Liver (tissue), 9 donors: ENCODE measurements around the gene HDLBP. TPM values are rescaled to one million over a fixed set of nuclear protein-coding genes. Genes with fewer than 3 reads are reported as not detected.

Experiments
- DNase-seq: peaks from one replicate; pipeline ENCODE4 v3.0.0-alpha.2; 2017; ENCODE audit warnings: low spot score
- H3K27ac ChIP-seq, 2 donors: one replicate each; pipeline ENCODE4 v1.7.0; 2013; ENCODE audit warnings: inconsistent platforms in 2 of 2, low read length in 2 of 2, control low read depth in 1 of 2, low read depth in 1 of 2, mild to moderate bottlenecking in 1 of 2
- H3K27me3 ChIP-seq, 4 donors: one replicate each; pipeline versions ENCODE4 v1.6.1 to v1.7.0; 2013; ENCODE audit warnings: low read length in 3 of 4, inconsistent platforms in 1 of 4, mild to moderate bottlenecking in 1 of 4, moderate library complexity in 1 of 4; ENCODE audit not compliant: control insufficient read depth in 4 of 4, insufficient read depth in 4 of 4
- H3K36me3 ChIP-seq, 4 donors: one replicate each; pipeline versions ENCODE4 v1.6.1 to v1.7.0; 2013; ENCODE audit warnings: low read length in 3 of 4, mild to moderate bottlenecking in 3 of 4, low read depth in 1 of 4, moderate library complexity in 1 of 4; ENCODE audit not compliant: control insufficient read depth in 4 of 4, insufficient read depth in 3 of 4
- H3K4me1 ChIP-seq, 4 donors: one replicate each; pipeline versions ENCODE4 v1.6.1 to v1.7.0; 2013; ENCODE audit warnings: low read length in 3 of 4, mild to moderate bottlenecking in 3 of 4, moderate library complexity in 1 of 4; ENCODE audit not compliant: control insufficient read depth in 4 of 4, insufficient read depth in 4 of 4
- H3K4me3 ChIP-seq, 3 donors: one replicate each; pipeline versions ENCODE4 v1.6.1 to v1.7.0; 2013; ENCODE audit warnings: low read length in 3 of 3, control low read depth in 1 of 3, low read depth in 1 of 3, mild to moderate bottlenecking in 1 of 3
- H3K9ac ChIP-seq, 2 donors: one replicate each; pipeline ENCODE4 v1.7.0; 2013; ENCODE audit warnings: low read length in 2 of 2, mild to moderate bottlenecking in 2 of 2, moderate library complexity in 2 of 2, control low read depth in 1 of 2, low read depth in 1 of 2
- H3K9me3 ChIP-seq, 4 donors: one replicate each; pipeline versions ENCODE4 v1.6.1 to v1.7.0; 2013; ENCODE audit warnings: low read length in 3 of 4; ENCODE audit not compliant: control insufficient read depth in 4 of 4
- ATF3 ChIP-seq: IDR thresholded peaks from 2 replicates; pipeline ENCODE4 v1.6.1; 2016; ENCODE audit warnings: antibody characterized with exemption
- CTCF ChIP-seq: fragments of 150-350 bp; IDR thresholded peaks from 2 replicates; pipeline ENCODE4 v1.5.1; 2017; ENCODE audit warnings: improper control_type of control experiment, low read depth, low read length; ENCODE audit not compliant: missing input control
- EGR1 ChIP-seq, 2 donors: IDR thresholded peaks; 2 replicates each; pipeline ENCODE4 v1.6.1; 2016 to 2018; ENCODE audit warnings: antibody characterized with exemption in 2 of 2, low read depth in 2 of 2
- FOXA1 ChIP-seq: IDR thresholded peaks from 2 replicates; pipeline ENCODE4 v1.6.1; 2016; ENCODE audit warnings: antibody characterized with exemption
- FOXA2 ChIP-seq: IDR thresholded peaks from 2 replicates; pipeline ENCODE4 v1.6.1; 2016; ENCODE audit warnings: antibody characterized with exemption
- GABPA ChIP-seq, 2 donors: IDR thresholded peaks in 1 of 2; conservative IDR thresholded peaks in 1 of 2; 2 replicates each; pipeline ENCODE4 v1.6.1; 2016; ENCODE audit warnings: antibody characterized with exemption in 2 of 2, mild to moderate bottlenecking in 1 of 2, moderate library complexity in 1 of 2
- HNF4A ChIP-seq, 2 donors: conservative IDR thresholded peaks; 2 replicates each; pipeline ENCODE4 v1.6.1; 2016; ENCODE audit warnings: antibody characterized with exemption in 2 of 2, mild to moderate bottlenecking in 2 of 2
- HNF4G ChIP-seq: IDR thresholded peaks from 2 replicates; pipeline ENCODE4 v1.6.1; 2016; ENCODE audit warnings: antibody characterized with exemption
- JUND ChIP-seq, 2 donors: IDR thresholded peaks; 2 replicates each; pipeline ENCODE4 v1.6.1; 2016; ENCODE audit warnings: antibody characterized with exemption in 2 of 2
- MAX ChIP-seq: IDR thresholded peaks from 2 replicates; pipeline ENCODE4 v1.6.1; 2016; ENCODE audit warnings: antibody characterized with exemption
- NR2F2 ChIP-seq: IDR thresholded peaks from 2 replicates; pipeline ENCODE4 v1.6.1; 2016; ENCODE audit warnings: antibody characterized with exemption
- RAD21 ChIP-seq, 2 donors: IDR thresholded peaks; 2 replicates each; pipeline ENCODE4 v1.6.1; 2016; ENCODE audit warnings: antibody characterized with exemption in 2 of 2, mild to moderate bottlenecking in 2 of 2
- REST ChIP-seq: IDR thresholded peaks from 2 replicates; pipeline ENCODE4 v1.6.1; 2016; ENCODE audit warnings: antibody characterized with exemption, mild to moderate bottlenecking
- RXRA ChIP-seq, 2 donors: IDR thresholded peaks; 2 replicates each; pipeline ENCODE4 v1.6.1; 2017 to 2018; ENCODE audit warnings: antibody characterized with exemption in 2 of 2, mild to moderate bottlenecking in 1 of 2
- SP1 ChIP-seq: IDR thresholded peaks from 2 replicates; pipeline ENCODE4 v1.6.1; 2018; ENCODE audit warnings: antibody characterized with exemption, mild to moderate bottlenecking
- TAF1 ChIP-seq: conservative IDR thresholded peaks from 2 replicates; pipeline ENCODE4 v1.6.1; 2016; ENCODE audit warnings: antibody characterized with exemption, mild to moderate bottlenecking
- YY1 ChIP-seq: IDR thresholded peaks from 2 replicates; pipeline ENCODE4 v1.6.1; 2016; ENCODE audit warnings: antibody characterized with exemption, mild to moderate bottlenecking
- ZBTB33 ChIP-seq: IDR thresholded peaks from 2 replicates; pipeline ENCODE4 v1.6.1; 2016; ENCODE audit warnings: antibody characterized with exemption
- WGBS: extraction: QIAGEN DNeasy Blood & Tissue Kit; methylation state at CpG from one replicate; pipeline ENCODE4 v1.1.7; 2013; 5-methylcytosine and 5-hydroxymethylcytosine counted together
- polyA plus RNA-seq, 2 donors: library from polyadenylated mRNA; stranded (reverse) in 1 of 2; unstranded in 1 of 2; fragments of 200-250 nt in 1 of 2; fragments of >200 nt in 1 of 2; fragmentation: Nextera tagmentation in 1 of 2; extraction: Ambion mirVana in 1 of 2; gene quantifications; one replicate each; pipeline versions ENCODE4 v1.2.1 to v1.2.3, GENCODE V29; 2013 to 2015
- total RNA-seq, 2 donors: library from RNA; depleted of rRNA; stranded (reverse); fragments of >200 nt; gene quantifications; one replicate each; pipeline ENCODE4 v1.2.3, GENCODE V29; 2014
- donor health status: healthy.
- donor health status: healthy.
- donor health status: healthy.
- donor health status: healthy.
- donor health status: healthy.

HDLBP gene
- total and polyA plus RNA-seq, 4 donors: 219 to 580 (median 258) TPM

- Histone ChIP-seq H3K4me1 (no peaks in the 10 kb centered on the region), H3K9me3 (no peaks in the 10 kb centered on the region), H3K27ac (no peak overlapping the region), H3K27me3 (no peaks in the 10 kb centered on the region), H3K36me3 (no peaks in the 10 kb centered on the region), H3K9ac (no peak overlapping the region), H3K4me3 (no peak overlapping the region)
- WGBS: 89% methylated on average over 1 of the region's 1 CpG
- DNase-seq: no peak
- TF ChIP-seq FOXA1 (no peak), SP1 (no peak), RAD21 (IDR thresholded peaks at IDR 0.05) (no peak)
These were observed 108.3 kb downstream of the HDLBP start for GRCh38 chr2:241207151-241207550.

- TF ChIP-seq HNF4G (no peak), ATF3 (no peak), GABPA (IDR thresholded peaks at IDR 0.05 in 1 of 2, conservative IDR thresholded peaks at IDR 0.05 in 1 of 2) (no peak), CTCF (no peak), NR2F2 (no peak), JUND (IDR thresholded peaks at IDR 0.05) (no peak), EGR1 (IDR thresholded peaks at IDR 0.05; ENCODE audit: low read depth in 2 of 2) (no peak), YY1 (no peak), FOXA2 (no peak), FOXA1 (no peak), TAF1 (no peak), RAD21 (IDR thresholded peaks at IDR 0.05) (no peak), SP1 (no peak), ZBTB33 (no peak), HNF4A (conservative IDR thresholded peaks at IDR 0.05) (no peak), MAX (no peak), REST (no peak), RXRA (IDR thresholded peaks at IDR 0.05) (no peak)
- no peak for DNase-seq
- H3K9ac ChIP-seq: no peak overlapping the region
- 94% methylated on average over 3 of the region's 3 CpGs for WGBS
- no peak overlapping the region for H3K27ac ChIP-seq
- H3K9me3 ChIP-seq: no peaks in the 10 kb centered on the region
- no peaks in the 10 kb centered on the region for H3K4me1 ChIP-seq
- no peaks in the 10 kb centered on the region for H3K27me3 ChIP-seq
- H3K4me3 ChIP-seq: no peak overlapping the region
- H3K36me3 ChIP-seq: no peaks in the 10 kb centered on the region
These were observed 110.4 kb downstream of the HDLBP start for GRCh38 chr2:241205086-241205485.
